ENCODE data around the gene IRX2. TPM values are rescaled to one million over a fixed set of nuclear protein-coding genes. Genes with fewer than 3 reads are reported as not detected.

Gene IRX2
- total and polyA plus RNA-seq, 2 of the 4 experiments (the other 2 are of a cell fraction), result 0.36 to 0.97 TPM

DNA sequence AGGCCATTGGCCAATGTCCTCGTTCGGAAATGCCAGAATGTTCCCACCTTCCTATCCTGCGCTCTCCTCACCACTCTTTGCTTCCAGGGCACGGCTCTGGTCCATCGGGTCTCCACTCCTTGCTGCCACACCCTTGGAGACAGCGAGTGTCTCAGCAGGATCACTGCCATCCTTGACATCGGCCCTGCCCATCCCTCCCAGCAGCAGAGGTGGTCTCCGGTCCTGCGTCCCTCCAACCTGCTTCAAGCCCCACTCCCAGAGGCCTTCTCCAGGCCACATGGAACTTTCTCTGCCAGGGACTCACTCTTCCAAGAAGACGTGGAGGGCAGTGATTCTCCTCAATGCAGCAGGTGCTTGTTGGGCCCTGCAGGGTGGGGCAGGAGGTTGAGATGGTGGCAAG is 42.7 kb downstream of the IRX2 start:
- Histone ChIP-seq H2BK120ac (ENCODE audit: low read depth, low read length) (no peak overlapping the region), H3K27me3 (ENCODE audit: control insufficient read depth, insufficient read depth, low read length) (no peaks in the 10 kb centered on the region), H3K56ac (ENCODE audit: extremely low read depth, insufficient read depth, low read length) (no peak overlapping the region), H2BK15ac (ENCODE audit: low read depth, low read length) (no peak overlapping the region), H3K9me1 (ENCODE audit: insufficient read depth, low read length) (no peaks in the 10 kb centered on the region), H3K27ac (ENCODE audit: insufficient read depth, low read length) (no peak overlapping the region), H3K18ac (ENCODE audit: low read depth, low read length) (no peak overlapping the region), H3K79me1 (ENCODE audit: low read depth in 1 of 2, low read length in 2 of 2) (no peaks in the 10 kb centered on the region), H2AK9ac (replicated peaks; ENCODE audit: low read depth, low read length, poor library complexity) (no peak overlapping the region), H3K14ac (replicated peaks; ENCODE audit: low read depth, low read length) (no peak overlapping the region), H3K4me1 (ENCODE audit: control insufficient read depth, insufficient read depth, low read length) (no peaks in the 10 kb centered on the region), H3K4ac (ENCODE audit: low read depth, low read length) (no peak overlapping the region), H3K9ac (ENCODE audit: low read depth, low read length) (no peak overlapping the region), H4K91ac (ENCODE audit: insufficient read depth, low read depth, low read length) (no peak overlapping the region), H4K5ac (ENCODE audit: low read depth, low read length) (no peak overlapping the region), H4K8ac (ENCODE audit: low read depth in 2 of 2, low read length in 2 of 2) (no peak overlapping the region), H4K20me1 (ENCODE audit: insufficient read depth, low read length) (no peaks in the 10 kb centered on the region), H3K23ac (ENCODE audit: low read depth, low read length) (no peak overlapping the region), H3K36me3 (ENCODE audit: control insufficient read depth, insufficient read depth, low read length) (no peaks in the 10 kb centered on the region), H3K9me3 (ENCODE audit: control insufficient read depth, insufficient read depth, low read length) (peaks cover 23% of the 10 kb centered on the region), H3K4me3 (ENCODE audit: insufficient read depth, low read depth, low read length) (no peak overlapping the region), H2BK20ac (ENCODE audit: low read depth, low read length) (no peak overlapping the region), H2AK5ac (ENCODE audit: low read depth, low read length) (no peak overlapping the region), H2AFZ (replicated peaks; ENCODE audit: low read length, poor library complexity) (no peak overlapping the region), H3K4me2 (ENCODE audit: low read depth, low read length) (no peak overlapping the region), H2BK5ac (ENCODE audit: low read depth, low read length, poor library complexity, severe bottlenecking) (no peak overlapping the region)
- intact Hi-C loops (cut with micrococcal nuclease) (no loop called here), in situ Hi-C loops (cut with MboI; ENCODE audit: low sequenced_read_pairs) (no loop called here), dilution Hi-C loops (cut with HindIII; ENCODE audit: low sequenced_read_pairs, unreplicated experiment) (no loop called here)
- DNase-seq (no peak), ATAC-seq (ENCODE audit: low read depth) (no peak)
- ChIA-PET POLR2A (ENCODE audit: unreplicated experiment) (no interaction called here), CTCF (no interaction called here)
- no TSS peak for BruUV-seq (replicated peaks)
- TF ChIP-seq BHLHE40 (IDR thresholded peaks at IDR 0.05; ENCODE audit: low read depth, low read length) (no peak), CEBPB (IDR thresholded peaks at IDR 0.05; ENCODE audit: low read depth, low read length) (no peak), SMC3 (IDR thresholded peaks at IDR 0.05; ENCODE audit: low read depth, low read length) (no peak), FOS (IDR thresholded peaks at IDR 0.05; ENCODE audit: low read depth, low read length) (no peak), POLR2A (IDR thresholded peaks at IDR 0.05; ENCODE audit: low read depth, low read length) (no peak), CHD1 (IDR thresholded peaks at IDR 0.05; ENCODE audit: low read depth, low read length) (no peak), NFE2L2 (IDR thresholded peaks at IDR 0.05; ENCODE audit: low read depth, low read length) (no peak), MAZ (IDR thresholded peaks at IDR 0.05; ENCODE audit: borderline replicate concordance, low read depth, low read length) (no peak), MXI1 (IDR thresholded peaks at IDR 0.05; ENCODE audit: borderline replicate concordance, low read depth, low read length) (no peak), RCOR1 (IDR thresholded peaks at IDR 0.05; ENCODE audit: insufficient replicate concordance, low read length) (no peak), MAFK (IDR thresholded peaks at IDR 0.05; ENCODE audit: low read depth, low read length) (no peak), RAD21 (IDR thresholded peaks at IDR 0.05; ENCODE audit: low read length) (no peak), RFX5 (IDR thresholded peaks at IDR 0.05; ENCODE audit: low read depth, low read length) (no peak)
- TF ChIP-seq, protein P1, sequence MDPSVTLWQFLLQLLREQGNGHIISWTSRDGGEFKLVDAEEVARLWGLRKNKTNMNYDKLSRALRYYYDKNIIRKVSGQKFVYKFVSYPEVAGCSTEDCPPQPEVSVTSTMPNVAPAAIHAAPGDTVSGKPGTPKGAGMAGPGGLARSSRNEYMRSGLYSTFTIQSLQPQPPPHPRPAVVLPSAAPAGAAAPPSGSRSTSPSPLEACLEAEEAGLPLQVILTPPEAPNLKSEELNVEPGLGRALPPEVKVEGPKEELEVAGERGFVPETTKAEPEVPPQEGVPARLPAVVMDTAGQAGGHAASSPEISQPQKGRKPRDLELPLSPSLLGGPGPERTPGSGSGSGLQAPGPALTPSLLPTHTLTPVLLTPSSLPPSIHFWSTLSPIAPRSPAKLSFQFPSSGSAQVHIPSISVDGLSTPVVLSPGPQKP (IDR thresholded peaks at IDR 0.05; ENCODE audit: borderline replicate concordance, low read depth, low read length), result no peak
- TF ChIP-seq, protein P2, sequence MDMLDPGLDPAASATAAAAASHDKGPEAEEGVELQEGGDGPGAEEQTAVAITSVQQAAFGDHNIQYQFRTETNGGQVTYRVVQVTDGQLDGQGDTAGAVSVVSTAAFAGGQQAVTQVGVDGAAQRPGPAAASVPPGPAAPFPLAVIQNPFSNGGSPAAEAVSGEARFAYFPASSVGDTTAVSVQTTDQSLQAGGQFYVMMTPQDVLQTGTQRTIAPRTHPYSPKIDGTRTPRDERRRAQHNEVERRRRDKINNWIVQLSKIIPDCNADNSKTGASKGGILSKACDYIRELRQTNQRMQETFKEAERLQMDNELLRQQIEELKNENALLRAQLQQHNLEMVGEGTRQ (IDR thresholded peaks at IDR 0.05; ENCODE audit: low read depth, low read length), result no peak
- TF ChIP-seq, protein P3, sequence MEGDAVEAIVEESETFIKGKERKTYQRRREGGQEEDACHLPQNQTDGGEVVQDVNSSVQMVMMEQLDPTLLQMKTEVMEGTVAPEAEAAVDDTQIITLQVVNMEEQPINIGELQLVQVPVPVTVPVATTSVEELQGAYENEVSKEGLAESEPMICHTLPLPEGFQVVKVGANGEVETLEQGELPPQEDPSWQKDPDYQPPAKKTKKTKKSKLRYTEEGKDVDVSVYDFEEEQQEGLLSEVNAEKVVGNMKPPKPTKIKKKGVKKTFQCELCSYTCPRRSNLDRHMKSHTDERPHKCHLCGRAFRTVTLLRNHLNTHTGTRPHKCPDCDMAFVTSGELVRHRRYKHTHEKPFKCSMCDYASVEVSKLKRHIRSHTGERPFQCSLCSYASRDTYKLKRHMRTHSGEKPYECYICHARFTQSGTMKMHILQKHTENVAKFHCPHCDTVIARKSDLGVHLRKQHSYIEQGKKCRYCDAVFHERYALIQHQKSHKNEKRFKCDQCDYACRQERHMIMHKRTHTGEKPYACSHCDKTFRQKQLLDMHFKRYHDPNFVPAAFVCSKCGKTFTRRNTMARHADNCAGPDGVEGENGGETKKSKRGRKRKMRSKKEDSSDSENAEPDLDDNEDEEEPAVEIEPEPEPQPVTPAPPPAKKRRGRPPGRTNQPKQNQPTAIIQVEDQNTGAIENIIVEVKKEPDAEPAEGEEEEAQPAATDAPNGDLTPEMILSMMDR (conservative IDR thresholded peaks at IDR 0.05; ENCODE audit: low read depth, low read length), result no peak
- 63% methylated on average over 7 of the region's 10 CpGs; no CpG with 5 or more reads in 1 of the 2 experiments for WGBS, 2 experiments (ENCODE audit: extremely low coverage in 2 of 2, insufficient read length in 1 of 2)
